ENCODE measurements around the gene AWAT1.
"Not testable (repeated sequence)": the region's sequence is repeated elsewhere in the genome, so short reads cannot be mapped to it uniquely, and the experiment has no call there.

AWAT1 gene

GRCh38 chrX:70268034-70268433 is 33.6 kb downstream of the AWAT1 start, which contains the start of gene ARR3:
TSS of gene ARR3 (plus strand) at chrX:70268334. CDS start at chrX:70269386, 1,052 bp downstream.
- Histone ChIP-seq H3K9me3 (ENCODE audit: severe bottlenecking) (no peaks in the 10 kb centered on the region), H3K36me3 (no peaks in the 10 kb centered on the region), H3K27me3 (ENCODE audit: insufficient read depth, low read depth, severe bottlenecking) (no peaks in the 10 kb centered on the region), H3K27ac (peak within 1 kb of the TSS; percentile 84), H3K4me3 (ENCODE audit: low read depth, low read length) (peak within 1 kb of the TSS; percentile 23)
- TF ChIP-seq, protein P1, sequence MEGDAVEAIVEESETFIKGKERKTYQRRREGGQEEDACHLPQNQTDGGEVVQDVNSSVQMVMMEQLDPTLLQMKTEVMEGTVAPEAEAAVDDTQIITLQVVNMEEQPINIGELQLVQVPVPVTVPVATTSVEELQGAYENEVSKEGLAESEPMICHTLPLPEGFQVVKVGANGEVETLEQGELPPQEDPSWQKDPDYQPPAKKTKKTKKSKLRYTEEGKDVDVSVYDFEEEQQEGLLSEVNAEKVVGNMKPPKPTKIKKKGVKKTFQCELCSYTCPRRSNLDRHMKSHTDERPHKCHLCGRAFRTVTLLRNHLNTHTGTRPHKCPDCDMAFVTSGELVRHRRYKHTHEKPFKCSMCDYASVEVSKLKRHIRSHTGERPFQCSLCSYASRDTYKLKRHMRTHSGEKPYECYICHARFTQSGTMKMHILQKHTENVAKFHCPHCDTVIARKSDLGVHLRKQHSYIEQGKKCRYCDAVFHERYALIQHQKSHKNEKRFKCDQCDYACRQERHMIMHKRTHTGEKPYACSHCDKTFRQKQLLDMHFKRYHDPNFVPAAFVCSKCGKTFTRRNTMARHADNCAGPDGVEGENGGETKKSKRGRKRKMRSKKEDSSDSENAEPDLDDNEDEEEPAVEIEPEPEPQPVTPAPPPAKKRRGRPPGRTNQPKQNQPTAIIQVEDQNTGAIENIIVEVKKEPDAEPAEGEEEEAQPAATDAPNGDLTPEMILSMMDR (IDR thresholded peaks at IDR 0.05; ENCODE audit: low read depth, low read length) = no peak
- DNase-seq = peak; percentile 65

GRCh38 chrX:70274029-70274428 is 39.6 kb downstream of the AWAT1 start:
- not testable (repeated sequence) for H3K27ac ChIP-seq; DNase-seq; H3K4me3 ChIP-seq (ENCODE audit: low read depth, low read length); H3K27me3 ChIP-seq (ENCODE audit: insufficient read depth, low read depth, severe bottlenecking); H3K36me3 ChIP-seq; H3K9me3 ChIP-seq (ENCODE audit: severe bottlenecking)

- Histone ChIP-seq H3K27ac (no peak overlapping the region), H3K27me3 (ENCODE audit: insufficient read depth, low read depth, severe bottlenecking) (no peaks in the 10 kb centered on the region), H3K36me3 (no peaks in the 10 kb centered on the region; the same call in 1 of the 2 replicates), H3K9me3 (ENCODE audit: severe bottlenecking) (peaks cover 2% of the 10 kb centered on the region), H3K4me3 (ENCODE audit: low read depth, low read length) (no peak overlapping the region)
- TF ChIP-seq, protein P1 (IDR thresholded peaks at IDR 0.05; ENCODE audit: low read depth, low read length) = no peak
- no peak for DNase-seq
Measured at GRCh38 chrX:70279081-70279480, 44.6 kb downstream of the AWAT1 start.

DNA sequence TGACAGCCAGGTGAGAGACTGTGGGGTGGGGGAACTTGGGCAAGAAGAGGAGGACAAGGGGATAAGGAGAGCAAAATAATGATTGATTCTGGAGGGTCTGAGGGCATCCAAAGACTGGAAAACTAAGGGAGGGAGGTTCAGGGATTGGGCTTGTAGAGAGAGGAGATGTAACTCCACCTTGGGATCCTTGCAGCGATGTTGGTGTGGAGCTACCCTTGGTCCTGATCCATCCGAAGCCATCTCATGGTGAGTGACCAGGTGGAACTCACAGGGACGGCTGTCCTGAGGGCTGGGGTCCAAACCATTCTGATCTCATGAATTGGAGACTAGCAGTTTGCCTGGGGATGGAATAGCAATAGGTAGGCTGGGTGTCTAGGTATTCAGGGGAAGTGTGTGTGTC is 46.1 kb downstream of the AWAT1 start:
- H3K27ac ChIP-seq = no peak overlapping the region
- H3K4me3 ChIP-seq (ENCODE audit: low read depth, low read length) = no peak overlapping the region
- DNase-seq = no peak
- H3K27me3 ChIP-seq (ENCODE audit: insufficient read depth, low read depth, severe bottlenecking) = no peaks in the 10 kb centered on the region
- H3K9me3 ChIP-seq (ENCODE audit: severe bottlenecking) = peaks cover 2% of the 10 kb centered on the region
- TF ChIP-seq, protein P1 (IDR thresholded peaks at IDR 0.05; ENCODE audit: low read depth, low read length) = no peak
- H3K36me3 ChIP-seq = no peaks in the 10 kb centered on the region; the same call in 1 of the 2 replicates

GRCh38 chrX:70281951-70282350 is 47.5 kb downstream of the AWAT1 start, which contains the start of gene RAB41:
TSS of gene RAB41 (plus strand) at chrX:70282172. CDS start at chrX:70282218, 46 bp downstream.
- peaks cover 3% of the 10 kb centered on the region; the same call in 1 of the 2 replicates for H3K36me3 ChIP-seq
- TF ChIP-seq, protein P1 (IDR thresholded peaks at IDR 0.05; ENCODE audit: low read depth, low read length) = no peak
- DNase-seq = no peak
- H3K4me3 ChIP-seq (ENCODE audit: low read depth, low read length) = no peak within 1 kb of the TSS
- H3K27ac ChIP-seq = no peak within 1 kb of the TSS
- no peaks in the 10 kb centered on the region for H3K27me3 ChIP-seq (ENCODE audit: insufficient read depth, low read depth, severe bottlenecking)
- peaks cover 2% of the 10 kb centered on the region for H3K9me3 ChIP-seq (ENCODE audit: severe bottlenecking)

GRCh38 chrX:70289168-70289792 is 54.8 kb downstream of the AWAT1 start:
- Histone ChIP-seq H3K36me3 (peaks cover 16% of the 10 kb centered on the region), H3K27ac (no peak overlapping the region; the same call in 1 of the 2 replicates), H3K9me3 (ENCODE audit: severe bottlenecking) (no peaks in the 10 kb centered on the region), H3K4me3 (ENCODE audit: low read depth, low read length) (peak overlapping the region; percentile 67), H3K27me3 (ENCODE audit: insufficient read depth, low read depth, severe bottlenecking) (peaks cover 6% of the 10 kb centered on the region)
- TF ChIP-seq, protein P1 (IDR thresholded peaks at IDR 0.05; ENCODE audit: low read depth, low read length) = no peak
- DNase-seq = no peak

Data from WERI-Rb-1 (cell line).